ENCODE measurements around the gene PRKAG2. TPM values are rescaled to one million over a fixed set of nuclear protein-coding genes. Genes with fewer than 3 reads are reported as not detected.
A peak's percentile ranks its signal among the peaks of the same experiment; 100 is the strongest.

Gene PRKAG2
- total and polyA plus RNA-seq, 2 of the 13 experiments (the other 11 are each of a cell fraction or from before 2014, with no cell fraction given), result 0.90 to 1.3 TPM

DNA sequence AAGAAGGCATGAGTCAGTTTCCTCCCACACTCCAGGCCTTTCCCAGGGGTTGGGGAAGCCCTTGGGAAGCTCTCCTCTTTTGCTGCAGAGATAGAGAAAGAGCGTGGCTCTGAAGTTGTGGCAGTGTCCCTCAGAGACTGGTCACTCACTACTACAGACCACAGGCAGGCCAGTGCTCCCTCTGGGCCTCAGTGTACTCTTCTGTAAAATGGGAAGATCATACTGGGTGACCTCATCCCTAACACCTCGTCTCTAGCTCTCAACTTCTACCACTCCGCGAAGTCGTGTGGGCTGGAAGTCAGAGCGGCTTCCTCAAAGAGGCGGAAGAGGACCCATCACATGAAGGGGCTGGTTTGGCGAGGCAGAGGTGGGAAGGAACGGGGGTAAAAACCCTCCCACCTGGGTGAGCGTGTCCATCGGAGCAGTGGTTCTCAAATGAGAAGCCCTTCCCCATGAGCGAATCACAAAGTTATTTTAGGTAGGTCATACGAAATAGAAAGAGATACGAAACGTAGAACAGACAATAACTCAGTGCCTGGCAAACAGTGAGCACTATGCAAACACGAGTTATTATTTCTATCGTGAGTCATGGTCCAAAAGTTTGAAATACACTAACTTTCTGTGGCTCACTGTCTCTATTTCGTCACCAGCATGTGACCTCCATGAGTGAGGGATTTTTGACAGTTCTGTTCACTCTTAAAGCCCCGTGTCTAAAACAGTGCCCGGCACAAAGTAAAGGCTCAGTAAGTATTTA, 32.7 kb downstream of the PRKAG2 start (continued):
- TF ChIP-seq ZNF558 (CRISPR knock-in tag; IDR thresholded peaks at IDR 0.05; ENCODE audit: borderline replicate concordance), result no peak
- TF ChIP-seq ASH2L (IDR thresholded peaks at IDR 0.05; ENCODE audit: insufficient read length, low read depth, low read length), result peak; percentile 28
- TF ChIP-seq, protein P1, sequence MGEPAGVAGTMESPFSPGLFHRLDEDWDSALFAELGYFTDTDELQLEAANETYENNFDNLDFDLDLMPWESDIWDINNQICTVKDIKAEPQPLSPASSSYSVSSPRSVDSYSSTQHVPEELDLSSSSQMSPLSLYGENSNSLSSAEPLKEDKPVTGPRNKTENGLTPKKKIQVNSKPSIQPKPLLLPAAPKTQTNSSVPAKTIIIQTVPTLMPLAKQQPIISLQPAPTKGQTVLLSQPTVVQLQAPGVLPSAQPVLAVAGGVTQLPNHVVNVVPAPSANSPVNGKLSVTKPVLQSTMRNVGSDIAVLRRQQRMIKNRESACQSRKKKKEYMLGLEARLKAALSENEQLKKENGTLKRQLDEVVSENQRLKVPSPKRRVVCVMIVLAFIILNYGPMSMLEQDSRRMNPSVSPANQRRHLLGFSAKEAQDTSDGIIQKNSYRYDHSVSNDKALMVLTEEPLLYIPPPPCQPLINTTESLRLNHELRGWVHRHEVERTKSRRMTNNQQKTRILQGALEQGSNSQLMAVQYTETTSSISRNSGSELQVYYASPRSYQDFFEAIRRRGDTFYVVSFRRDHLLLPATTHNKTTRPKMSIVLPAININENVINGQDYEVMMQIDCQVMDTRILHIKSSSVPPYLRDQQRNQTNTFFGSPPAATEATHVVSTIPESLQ (CRISPR knock-in tag; conservative IDR thresholded peaks at IDR 0.05), result no peak
- TF ChIP-seq, protein P2, sequence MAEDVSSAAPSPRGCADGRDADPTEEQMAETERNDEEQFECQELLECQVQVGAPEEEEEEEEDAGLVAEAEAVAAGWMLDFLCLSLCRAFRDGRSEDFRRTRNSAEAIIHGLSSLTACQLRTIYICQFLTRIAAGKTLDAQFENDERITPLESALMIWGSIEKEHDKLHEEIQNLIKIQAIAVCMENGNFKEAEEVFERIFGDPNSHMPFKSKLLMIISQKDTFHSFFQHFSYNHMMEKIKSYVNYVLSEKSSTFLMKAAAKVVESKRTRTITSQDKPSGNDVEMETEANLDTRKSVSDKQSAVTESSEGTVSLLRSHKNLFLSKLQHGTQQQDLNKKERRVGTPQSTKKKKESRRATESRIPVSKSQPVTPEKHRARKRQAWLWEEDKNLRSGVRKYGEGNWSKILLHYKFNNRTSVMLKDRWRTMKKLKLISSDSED (CRISPR knock-in tag; IDR thresholded peaks at IDR 0.05), result no peak
- peak; percentile 51; the same call in 1 of the 2 replicates for TF ChIP-seq SALL1 (CRISPR knock-in tag; IDR thresholded peaks at IDR 0.05)
- TF ChIP-seq HOXA3 (CRISPR knock-in tag; IDR thresholded peaks at IDR 0.05), result no peak
- no peak for TF ChIP-seq ZMAT5 (CRISPR knock-in tag; IDR thresholded peaks at IDR 0.05; ENCODE audit: borderline replicate concordance, low read depth)
- TF ChIP-seq CERS6 (CRISPR knock-in tag; IDR thresholded peaks at IDR 0.05), result no peak
- TF ChIP-seq, protein P3, sequence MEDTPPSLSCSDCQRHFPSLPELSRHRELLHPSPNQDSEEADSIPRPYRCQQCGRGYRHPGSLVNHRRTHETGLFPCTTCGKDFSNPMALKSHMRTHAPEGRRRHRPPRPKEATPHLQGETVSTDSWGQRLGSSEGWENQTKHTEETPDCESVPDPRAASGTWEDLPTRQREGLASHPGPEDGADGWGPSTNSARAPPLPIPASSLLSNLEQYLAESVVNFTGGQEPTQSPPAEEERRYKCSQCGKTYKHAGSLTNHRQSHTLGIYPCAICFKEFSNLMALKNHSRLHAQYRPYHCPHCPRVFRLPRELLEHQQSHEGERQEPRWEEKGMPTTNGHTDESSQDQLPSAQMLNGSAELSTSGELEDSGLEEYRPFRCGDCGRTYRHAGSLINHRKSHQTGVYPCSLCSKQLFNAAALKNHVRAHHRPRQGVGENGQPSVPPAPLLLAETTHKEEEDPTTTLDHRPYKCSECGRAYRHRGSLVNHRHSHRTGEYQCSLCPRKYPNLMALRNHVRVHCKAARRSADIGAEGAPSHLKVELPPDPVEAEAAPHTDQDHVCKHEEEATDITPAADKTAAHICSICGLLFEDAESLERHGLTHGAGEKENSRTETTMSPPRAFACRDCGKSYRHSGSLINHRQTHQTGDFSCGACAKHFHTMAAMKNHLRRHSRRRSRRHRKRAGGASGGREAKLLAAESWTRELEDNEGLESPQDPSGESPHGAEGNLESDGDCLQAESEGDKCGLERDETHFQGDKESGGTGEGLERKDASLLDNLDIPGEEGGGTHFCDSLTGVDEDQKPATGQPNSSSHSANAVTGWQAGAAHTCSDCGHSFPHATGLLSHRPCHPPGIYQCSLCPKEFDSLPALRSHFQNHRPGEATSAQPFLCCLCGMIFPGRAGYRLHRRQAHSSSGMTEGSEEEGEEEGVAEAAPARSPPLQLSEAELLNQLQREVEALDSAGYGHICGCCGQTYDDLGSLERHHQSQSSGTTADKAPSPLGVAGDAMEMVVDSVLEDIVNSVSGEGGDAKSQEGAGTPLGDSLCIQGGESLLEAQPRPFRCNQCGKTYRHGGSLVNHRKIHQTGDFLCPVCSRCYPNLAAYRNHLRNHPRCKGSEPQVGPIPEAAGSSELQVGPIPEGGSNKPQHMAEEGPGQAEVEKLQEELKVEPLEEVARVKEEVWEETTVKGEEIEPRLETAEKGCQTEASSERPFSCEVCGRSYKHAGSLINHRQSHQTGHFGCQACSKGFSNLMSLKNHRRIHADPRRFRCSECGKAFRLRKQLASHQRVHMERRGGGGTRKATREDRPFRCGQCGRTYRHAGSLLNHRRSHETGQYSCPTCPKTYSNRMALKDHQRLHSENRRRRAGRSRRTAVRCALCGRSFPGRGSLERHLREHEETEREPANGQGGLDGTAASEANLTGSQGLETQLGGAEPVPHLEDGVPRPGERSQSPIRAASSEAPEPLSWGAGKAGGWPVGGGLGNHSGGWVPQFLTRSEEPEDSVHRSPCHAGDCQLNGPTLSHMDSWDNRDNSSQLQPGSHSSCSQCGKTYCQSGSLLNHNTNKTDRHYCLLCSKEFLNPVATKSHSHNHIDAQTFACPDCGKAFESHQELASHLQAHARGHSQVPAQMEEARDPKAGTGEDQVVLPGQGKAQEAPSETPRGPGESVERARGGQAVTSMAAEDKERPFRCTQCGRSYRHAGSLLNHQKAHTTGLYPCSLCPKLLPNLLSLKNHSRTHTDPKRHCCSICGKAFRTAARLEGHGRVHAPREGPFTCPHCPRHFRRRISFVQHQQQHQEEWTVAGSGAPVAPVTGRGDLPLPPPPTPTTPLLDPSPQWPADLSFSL (CRISPR knock-in tag; IDR thresholded peaks at IDR 0.05), result no peak
- TF ChIP-seq ZNF557 (CRISPR knock-in tag; IDR thresholded peaks at IDR 0.05), result no peak
- TF ChIP-seq ZNF792 (CRISPR knock-in tag; IDR thresholded peaks at IDR 0.05), result 0 out of 2 replicates have a peak, but pooled peaks have one; percentile 48
- TF ChIP-seq, protein P4, sequence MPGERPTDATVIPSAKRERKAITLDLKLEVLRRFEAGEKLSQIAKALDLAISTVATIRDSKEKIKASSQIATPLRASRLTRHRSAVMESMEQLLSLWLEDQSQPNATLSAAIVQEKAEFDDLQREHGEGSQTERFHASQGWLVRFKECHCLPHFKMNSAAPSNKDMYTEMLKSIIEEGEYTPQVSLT (CRISPR knock-in tag; IDR thresholded peaks at IDR 0.05; ENCODE audit: borderline replicate concordance, low read depth), result no peak
- TF ChIP-seq POGK (CRISPR knock-in tag; conservative IDR thresholded peaks at IDR 0.05), result no peak
- TF ChIP-seq HNF4A (CRISPR knock-in tag; IDR thresholded peaks at IDR 0.05), result 0 out of 2 replicates have a peak, but pooled peaks have one; percentile 17
